Small intestine (tissue), 7 donors: Measurements from ENCODE around the gene DNAJC5. TPM values are rescaled to one million over a fixed set of nuclear protein-coding genes. Genes with fewer than 3 reads are reported as not detected.
A peak's percentile ranks its signal among the peaks of the same experiment; 100 is the strongest.
"Not testable (repeated sequence)": the region's sequence is repeated elsewhere in the genome, so short reads cannot be mapped to it uniquely, and the experiment has no call there.

Experiments
- DNase-seq, 2 donors: peaks; one replicate each; pipeline versions ENCODE4 v3.0.0 to v3.0.0-alpha.2; 2013
- FAIRE-seq: peaks from 2 replicates; lab custom pipeline; 2012; peaks lifted over from hg19 to GRCh38; lab: Jason Lieb, UNC
- H3K27ac ChIP-seq, 3 donors: one replicate each; pipeline ENCODE4 v1.5.1; 2013; ENCODE audit warnings: low read length in 2 of 3, mild to moderate bottlenecking in 2 of 3, control low read depth in 1 of 3, inconsistent platforms in 1 of 3, low read depth in 1 of 3, moderate library complexity in 1 of 3
- H3K27me3 ChIP-seq, 3 donors: one replicate each; pipeline ENCODE4 v1.6.1; 2013; ENCODE audit warnings: low read length in 3 of 3, inconsistent platforms in 1 of 3; ENCODE audit not compliant: control insufficient read depth in 3 of 3, insufficient read depth in 3 of 3
- H3K36me3 ChIP-seq, 3 donors: one replicate each; pipeline ENCODE4 v1.6.1; 2013; ENCODE audit warnings: low read length in 3 of 3, inconsistent platforms in 1 of 3, low read depth in 1 of 3, mild to moderate bottlenecking in 1 of 3, moderate library complexity in 1 of 3; ENCODE audit not compliant: control insufficient read depth in 3 of 3, insufficient read depth in 2 of 3
- H3K4me1 ChIP-seq, 3 donors: one replicate each; pipeline ENCODE4 v1.6.1; 2013; ENCODE audit warnings: low read length in 2 of 3, inconsistent platforms in 1 of 3, low read depth in 1 of 3, mild to moderate bottlenecking in 1 of 3, moderate library complexity in 1 of 3; ENCODE audit not compliant: control insufficient read depth in 3 of 3, insufficient read depth in 2 of 3
- H3K4me3 ChIP-seq, 3 donors: one replicate each; pipeline ENCODE4 v1.5.1; 2013; ENCODE audit warnings: low read length in 3 of 3, control low read depth in 1 of 3, inconsistent platforms in 1 of 3, low read depth in 1 of 3, mild to moderate bottlenecking in 1 of 3, moderate library complexity in 1 of 3
- H3K9me3 ChIP-seq, 2 donors: one replicate each; pipeline ENCODE4 v1.6.1; 2013; ENCODE audit warnings: low read depth in 1 of 2, low read length in 1 of 2; ENCODE audit not compliant: control insufficient read depth in 2 of 2, insufficient read depth in 1 of 2
- WGBS, 3 donors: extraction: QIAGEN DNeasy Blood & Tissue Kit; methylation state at CpG; one replicate each; pipeline ENCODE4 v1.1.7; 2013; 5-methylcytosine and 5-hydroxymethylcytosine counted together
- polyA plus RNA-seq, 4 donors: library from polyadenylated mRNA; stranded (reverse) in 3 of 4; unstranded in 1 of 4; fragments of 200-250 nt in 3 of 4; fragments of 120-200 nt in 1 of 4; gene quantifications; one replicate each; pipeline versions ENCODE4 v1.2.1 to v1.2.3, GENCODE V29; 2013
- donor health status: healthy with polysubstance abuse.
- donor health status: control.
- donor health status: control.
- donor health status: Bipolar disorder and iron deficiency.
- donor health status: healthy.

The DNAJC5 gene
- polyA plus RNA-seq, 4 donors = 20.6 to 52.3 (median 40.3) TPM

DNA sequence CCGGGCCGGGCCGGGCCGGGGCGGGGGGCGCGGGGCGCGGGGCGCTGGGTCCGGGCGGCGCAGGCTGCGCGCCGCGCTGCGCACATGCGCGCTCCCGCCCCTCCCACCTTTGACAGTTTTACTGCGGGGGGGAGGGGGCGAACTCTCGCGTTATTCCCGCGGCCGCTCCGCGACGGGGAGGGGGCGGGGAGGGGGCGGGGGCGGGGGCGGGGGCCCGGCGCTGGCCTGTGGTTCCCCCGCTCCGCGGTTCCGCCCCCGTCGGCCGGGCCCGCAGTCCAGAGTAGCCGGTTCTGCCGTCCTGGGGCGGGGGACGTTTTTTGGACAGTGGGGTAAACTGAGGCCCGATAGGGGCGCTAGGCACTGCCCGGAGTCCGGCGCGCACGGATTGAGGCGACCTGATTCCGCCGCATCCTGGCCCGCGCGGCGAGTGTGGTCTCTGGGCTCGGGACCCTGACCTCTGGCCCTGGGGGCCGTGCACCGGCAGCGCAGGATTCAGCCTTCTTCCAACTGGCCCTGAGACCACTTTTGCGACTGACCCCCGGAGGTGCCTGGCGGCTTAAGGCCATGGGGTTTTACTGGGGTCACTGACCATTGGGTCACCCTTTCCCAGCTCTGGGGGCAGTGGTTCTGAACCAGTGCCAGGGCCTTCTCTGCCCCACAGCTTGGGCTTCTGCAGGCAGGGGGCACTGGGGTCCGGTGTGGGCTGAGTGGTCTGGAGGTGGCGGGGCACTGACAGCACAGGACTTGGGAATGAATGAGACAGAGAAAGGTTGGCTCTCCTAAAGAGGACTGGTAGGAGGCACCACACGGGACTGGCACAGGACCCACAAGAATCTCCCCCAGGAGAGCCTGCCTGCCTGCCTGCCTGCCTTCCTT, 75.2 kb downstream of the DNAJC5 start, which contains the start of gene ZNF512B:
Gene ZNF512B (minus strand): TSS at position 93 of the 876 bp plus-strand sequence. CDS start 1,980 bp downstream, outside the sequence.
- 3 to 9% (median 4%) methylated on average over 22 to 66 of the region's 73 CpGs for WGBS, 3 donors
- H3K4me1 ChIP-seq = peaks cover 0 to 12% (median 6%) of the 10 kb centered on the region in 3 donors
- DNase-seq = peak in 1 of 2 donors; percentile 45

DNA sequence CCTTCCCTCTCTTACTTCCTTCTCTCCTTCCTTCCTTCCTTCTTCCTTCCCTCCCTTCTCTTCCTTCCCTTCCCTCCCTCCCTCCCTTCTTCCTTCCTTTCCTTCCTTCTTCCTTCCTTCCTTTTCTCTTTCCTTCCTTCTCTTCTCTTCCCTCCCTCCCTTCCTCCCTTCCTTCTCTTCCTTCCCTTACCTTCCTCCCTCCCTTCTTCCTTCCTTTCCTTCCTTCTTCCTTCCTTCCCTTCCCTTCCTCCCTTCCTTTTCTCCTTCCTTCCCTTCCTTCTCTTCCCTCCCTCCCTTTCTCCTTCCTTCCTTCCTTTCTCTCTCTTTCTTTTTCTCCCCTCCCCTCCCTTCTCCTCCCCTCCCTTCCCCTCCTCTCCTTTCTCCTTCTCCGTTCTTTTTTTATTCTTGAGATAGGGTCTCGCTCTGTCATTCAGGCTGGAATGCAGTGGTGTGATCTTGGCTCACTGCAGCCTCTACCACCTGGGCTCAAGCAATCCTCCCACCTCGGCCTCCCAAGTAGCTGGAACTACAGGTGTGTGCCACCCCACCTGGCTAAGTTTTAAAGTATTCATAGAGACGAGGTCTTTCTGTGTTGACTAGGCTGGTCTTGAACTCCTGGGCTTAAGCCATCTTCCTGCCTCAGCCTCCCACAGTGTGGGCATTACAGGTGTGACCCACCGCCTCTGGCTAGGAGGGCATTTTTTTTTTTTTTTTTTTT, 75.9 kb downstream of the DNAJC5 start:
- Histone ChIP-seq H3K36me3 (peaks cover 0 to 36% (median 0%) of the 10 kb centered on the region in 3 donors), H3K4me3 (no peak overlapping the region), H3K9me3 (peaks cover 0 to 27% of the 10 kb centered on the region in 2 donors), H3K27me3 (peaks cover 0 to 7% (median 0%) of the 10 kb centered on the region in 3 donors), H3K4me1 (peaks cover 0 to 12% (median 6%) of the 10 kb centered on the region in 3 donors), H3K27ac (no peak overlapping the region)
- FAIRE-seq = no peak
- no peak for DNase-seq
- WGBS, 3 donors = 80 to 91% (median 83%) methylated on average over 5 of the region's 5 CpGs

More for the DNA sequence above, 75.2 kb downstream of the DNAJC5 start, which contains the start of gene ZNF512B:
- H3K27ac ChIP-seq = peak within 1 kb of the TSS in 1 of 3 donors; percentile 51
- H3K36me3 ChIP-seq = peaks cover 0 to 31% (median 0%) of the 10 kb centered on the region in 3 donors
- no peak for FAIRE-seq
- H3K4me3 ChIP-seq = peak within 1 kb of the TSS; percentile 49 to 80 (median 51)
- H3K9me3 ChIP-seq = peaks cover 0 to 27% of the 10 kb centered on the region in 2 donors
- peaks cover 0 to 7% (median 0%) of the 10 kb centered on the region in 3 donors for H3K27me3 ChIP-seq

DNA sequence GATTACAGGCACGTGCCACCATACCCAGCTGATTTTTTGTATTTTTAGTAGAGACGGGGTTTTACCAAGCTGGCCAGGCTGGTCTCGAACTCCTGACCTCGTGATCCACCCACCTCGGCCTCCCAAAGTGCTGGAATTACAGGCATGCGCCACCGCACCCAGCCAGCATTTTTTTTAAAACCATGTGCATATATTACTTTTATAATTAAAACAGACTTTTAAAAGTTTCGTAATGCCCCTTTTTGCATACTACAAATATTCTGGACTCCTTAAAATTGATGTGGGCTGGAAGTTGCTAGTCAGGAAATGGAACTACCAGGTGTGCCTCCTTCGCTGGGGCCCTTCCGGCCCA, 77.0 kb downstream of the DNAJC5 start:
- Histone ChIP-seq H3K9me3 (peaks cover 0 to 17% of the 10 kb centered on the region in 2 donors), H3K36me3 (peaks cover 0 to 28% (median 0%) of the 10 kb centered on the region in 3 donors), H3K4me1 (peaks cover 0 to 12% (median 6%) of the 10 kb centered on the region in 3 donors)
- H3K27me3 ChIP-seq, FAIRE-seq, H3K4me3 ChIP-seq, H3K27ac ChIP-seq, DNase-seq: not testable (repeated sequence)
- WGBS, 3 donors = 83 to 87% (median 84%) methylated on average over 10 of the region's 10 CpGs

DNA sequence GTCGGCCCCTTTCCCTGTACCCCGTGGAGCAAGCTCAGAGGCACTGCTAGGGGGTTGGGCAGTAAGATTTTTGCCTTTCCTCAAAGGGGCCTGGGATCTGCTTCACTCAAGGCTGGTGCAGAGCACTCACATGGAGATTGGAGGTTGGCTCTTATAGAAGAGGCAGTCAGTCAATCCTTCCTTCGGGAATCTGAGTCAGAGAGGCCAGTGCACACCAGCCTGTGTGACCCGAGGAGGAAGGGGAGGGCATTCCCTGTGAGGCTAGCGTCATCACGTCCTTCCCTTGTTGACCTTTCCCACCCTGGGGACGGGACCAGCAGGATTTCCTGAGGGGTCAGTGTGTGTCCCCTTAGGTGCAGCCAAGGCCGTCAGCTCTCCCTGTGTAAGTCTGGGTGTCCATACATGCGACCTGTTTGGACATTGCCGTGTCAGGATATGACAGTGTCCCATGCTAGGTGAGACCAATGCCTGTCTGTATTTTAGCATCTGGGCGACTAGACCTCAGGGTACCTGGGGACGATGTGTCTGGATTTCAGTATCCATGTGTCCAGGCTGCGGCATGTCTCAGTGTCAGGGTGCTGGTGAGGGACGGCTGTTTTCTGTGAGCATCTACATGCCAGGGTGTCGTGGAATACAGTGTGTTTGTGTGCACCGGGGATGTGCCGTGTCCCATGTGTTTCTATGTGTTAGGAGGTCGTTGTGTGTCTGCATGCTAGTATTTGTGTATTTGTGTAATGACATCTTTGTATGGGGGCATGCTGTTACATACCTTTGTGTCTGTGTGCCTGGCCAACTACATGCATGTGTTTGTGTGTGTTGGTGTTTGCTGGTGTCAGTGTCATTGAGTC, 77.6 kb downstream of the DNAJC5 start:
- H3K27ac ChIP-seq = no peak overlapping the region
- H3K9me3 ChIP-seq = peaks cover 0 to 11% of the 10 kb centered on the region in 2 donors
- peaks cover 0 to 23% (median 0%) of the 10 kb centered on the region in 3 donors for H3K36me3 ChIP-seq
- 72 to 80% (median 75%) methylated on average over 18 of the region's 18 CpGs for WGBS, 3 donors
- peaks cover 0 to 12% (median 6%) of the 10 kb centered on the region in 3 donors for H3K4me1 ChIP-seq
- H3K27me3 ChIP-seq = peaks cover 0 to 7% (median 0%) of the 10 kb centered on the region in 3 donors
- FAIRE-seq (no peak), DNase-seq (no peak)
- H3K4me3 ChIP-seq = no peak overlapping the region

DNA sequence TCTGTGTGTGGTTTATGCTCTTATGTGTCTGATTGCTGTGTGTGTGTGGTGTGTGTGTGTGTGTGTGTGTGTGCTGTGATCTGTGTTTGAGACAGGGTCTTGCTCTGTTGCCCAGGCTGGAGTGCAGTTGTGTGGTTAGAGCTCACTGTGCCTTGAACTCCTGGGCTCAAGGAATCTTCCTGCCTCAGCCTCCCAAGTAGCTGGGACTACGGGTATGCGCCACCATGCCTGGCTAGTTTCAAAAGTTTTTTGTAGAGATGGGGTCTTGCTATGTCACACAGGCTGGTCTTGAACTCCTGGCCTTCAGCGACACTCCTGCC, 78.2 kb downstream of the DNAJC5 start:
- FAIRE-seq (no peak), DNase-seq (no peak)
- Histone ChIP-seq H3K9me3 (peaks cover 0 to 5% of the 10 kb centered on the region in 2 donors), H3K27me3 (peaks cover 0 to 7% (median 0%) of the 10 kb centered on the region in 3 donors), H3K27ac (no peak overlapping the region), H3K4me1 (peaks cover 0 to 12% (median 6%) of the 10 kb centered on the region in 3 donors), H3K4me3 (no peak overlapping the region), H3K36me3 (peaks cover 0 to 17% (median 0%) of the 10 kb centered on the region in 3 donors)
- WGBS, 3 donors = 87 to 97% (median 92%) methylated on average over 3 of the region's 3 CpGs

DNA sequence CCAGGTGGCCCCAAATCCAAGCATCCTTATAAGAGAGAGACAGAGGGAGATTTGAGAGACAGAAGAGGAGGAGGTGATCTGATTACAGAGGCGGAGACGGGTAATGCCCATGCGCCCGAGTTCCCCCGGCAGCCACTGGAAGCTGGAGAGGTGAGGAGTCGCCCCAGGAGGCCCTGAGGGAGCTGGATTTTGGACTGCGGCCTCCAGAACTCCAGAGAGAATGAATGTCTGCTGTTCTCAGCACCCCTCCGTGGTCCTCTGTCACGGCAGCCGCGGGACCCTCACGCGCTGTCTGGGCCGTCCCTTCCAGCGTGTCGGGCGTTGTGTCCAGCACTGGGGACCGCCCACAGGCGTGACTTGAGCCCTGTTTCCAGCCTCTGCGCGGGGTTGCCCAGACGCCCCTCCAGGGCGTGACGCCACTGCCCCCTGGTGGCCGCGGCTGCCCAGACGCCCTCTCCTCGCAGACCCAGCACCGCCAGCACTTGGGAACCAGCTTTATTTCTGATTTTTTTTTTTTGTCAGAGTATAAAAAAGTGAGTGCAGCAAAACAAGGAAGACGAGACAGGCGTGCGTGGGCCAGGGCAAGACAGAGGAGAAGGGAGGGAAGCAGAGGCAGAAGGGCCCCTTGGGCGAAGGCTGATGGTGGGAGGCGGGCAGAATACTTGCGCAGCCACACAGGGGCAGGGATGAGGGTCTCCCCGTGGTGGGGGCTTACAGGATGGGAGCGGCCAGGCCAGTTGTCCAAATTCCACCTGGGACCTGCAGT, 78.9 kb downstream of the DNAJC5 start:
- no peak overlapping the region for H3K4me3 ChIP-seq
- no peak overlapping the region for H3K27ac ChIP-seq
- 10 to 20% (median 13%) methylated on average over 25 to 37 of the region's 37 CpGs for WGBS, 3 donors
- peaks cover 0 to 13% (median 3%) of the 10 kb centered on the region in 3 donors for H3K4me1 ChIP-seq
- H3K27me3 ChIP-seq = peaks cover 0 to 7% (median 0%) of the 10 kb centered on the region in 3 donors
- H3K9me3 ChIP-seq = no peaks in the 10 kb centered on the region
- DNase-seq = peak; percentile 76 to 92
- FAIRE-seq = no peak
- peaks cover 0 to 16% (median 0%) of the 10 kb centered on the region in 3 donors for H3K36me3 ChIP-seq

DNA sequence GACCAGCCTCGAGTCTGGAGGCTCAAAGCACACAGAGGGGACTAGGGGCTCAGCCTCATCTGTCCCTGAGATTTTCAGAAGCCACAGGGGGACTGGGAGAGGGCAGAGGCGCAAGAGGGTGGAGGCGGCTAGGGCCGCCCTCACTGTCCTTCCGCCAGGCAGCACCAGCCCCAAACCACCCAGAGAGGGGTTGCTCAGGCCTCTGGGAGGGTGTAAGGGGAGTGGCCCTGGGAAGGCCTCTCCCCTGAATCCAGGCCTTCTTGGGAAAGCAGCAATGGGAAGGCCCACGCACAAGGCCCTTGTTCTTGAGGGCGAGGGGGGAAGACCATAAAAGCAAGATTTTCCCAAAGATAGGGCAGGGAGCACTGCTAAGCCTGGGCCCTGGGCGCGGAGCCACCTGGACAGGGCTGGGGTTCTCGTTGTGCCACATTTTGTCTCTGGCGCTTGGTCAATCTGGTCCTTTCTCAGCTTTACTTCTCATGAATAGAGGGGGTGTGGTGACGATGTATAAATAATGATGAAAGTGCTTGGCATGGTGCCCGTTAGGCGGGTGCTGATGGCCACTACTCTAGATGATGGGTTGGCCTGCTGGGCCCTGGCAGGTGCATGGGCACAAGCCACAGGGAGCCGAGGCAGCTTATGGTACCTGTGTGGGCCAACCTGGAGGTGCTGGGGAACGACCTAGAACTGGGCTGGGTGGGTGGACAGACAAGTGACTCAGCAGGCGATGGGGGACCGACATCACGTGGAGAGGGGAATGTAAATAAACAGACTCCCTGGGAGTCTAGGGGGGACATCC, 79.7 kb downstream of the DNAJC5 start:
- Histone ChIP-seq H3K27ac (no peak overlapping the region), H3K27me3 (peaks cover 0 to 7% (median 0%) of the 10 kb centered on the region in 3 donors), H3K4me1 (peaks cover 0 to 9% (median 0%) of the 10 kb centered on the region in 3 donors), H3K36me3 (peaks cover 0 to 16% (median 0%) of the 10 kb centered on the region in 3 donors), H3K4me3 (no peak overlapping the region), H3K9me3 (no peaks in the 10 kb centered on the region)
- DNase-seq (no peak), FAIRE-seq (no peak)
- WGBS, 3 donors = 70 to 73% (median 71%) methylated on average over 18 to 19 of the region's 19 CpGs
